Measurements from ENCODE around the gene POU2F2. TPM values are rescaled to one million over a fixed set of nuclear protein-coding genes. Genes with fewer than 3 reads are reported as not detected.

POU2F2 gene
- total and polyA plus RNA-seq, 2 donors (not counting 3 experiments of a cell fraction or from before 2014, with no cell fraction given) = 4.0 to 4.1 TPM

- intact Hi-C loops (cut with micrococcal nuclease) = no loop called here
- Histone ChIP-seq H3K27me3 (ENCODE audit: control insufficient read depth in 2 of 2, insufficient read depth in 2 of 2, low read length in 2 of 2) (peaks cover 21 to 26% of the 10 kb centered on the region in 2 experiments), H3K27ac (ENCODE audit: insufficient read depth, low read depth, low read length) (no peak overlapping the region), H3K9me3 (replicated peaks; ENCODE audit: control insufficient read depth, insufficient read depth, low read length) (no peaks in the 10 kb centered on the region), H2AFZ (ENCODE audit: low read depth, low read length) (no peak overlapping the region), H3K4me1 (ENCODE audit: control insufficient read depth, extremely low read depth, insufficient read depth, low read length) (no peaks in the 10 kb centered on the region), H3K79me2 (ENCODE audit: control insufficient read depth, insufficient read depth, low read length) (no peaks in the 10 kb centered on the region), H3K4me2 (ENCODE audit: insufficient read depth, low read length) (no peak overlapping the region), H4K20me1 (replicated peaks; ENCODE audit: control insufficient read depth, extremely low read depth, insufficient read depth, low read length) (no peaks in the 10 kb centered on the region), H3K9ac (replicated peaks; ENCODE audit: extremely low read depth, insufficient read depth, low read length) (no peak overlapping the region), H3K4me3 (replicated peaks in 1 of 3; ENCODE audit: insufficient read depth in 1 of 3, low read depth in 1 of 3, low read length in 3 of 3) (no peak overlapping the region), H3K36me3 (ENCODE audit: control insufficient read depth in 2 of 2, extremely low read depth in 1 of 2, insufficient read depth in 2 of 2, low read length in 2 of 2) (no peaks in the 10 kb centered on the region), H3K9me1 (replicated peaks; ENCODE audit: control insufficient read depth, extremely low read depth, insufficient read depth, low read length) (no peaks in the 10 kb centered on the region)
- BruUV-seq (replicated peaks) = no TSS peak
- TF ChIP-seq CTCF (IDR thresholded peaks at IDR 0.05; ENCODE audit: extremely low read depth in 1 of 2, insufficient read depth in 1 of 2, low read depth in 1 of 2, low read length in 2 of 2) (no peak), EZH2 (IDR thresholded peaks at IDR 0.05; ENCODE audit: borderline replicate concordance, low read depth, low read length, severe bottlenecking) (no peak), FOS (IDR thresholded peaks at IDR 0.05; ENCODE audit: borderline replicate concordance, insufficient read depth, low read length) (no peak), POLR2A (IDR thresholded peaks at IDR 0.05; ENCODE audit: low read depth, low read length) (no peak), MAX (IDR thresholded peaks at IDR 0.05; ENCODE audit: insufficient read depth, insufficient read length) (no peak), JUN (IDR thresholded peaks at IDR 0.05; ENCODE audit: borderline replicate concordance, insufficient read depth, insufficient read length, low read depth) (no peak), POLR2AphosphoS5 (IDR thresholded peaks at IDR 0.05; ENCODE audit: insufficient read depth, low read depth, low read length) (no peak), MYC (IDR thresholded peaks at IDR 0.05; ENCODE audit: low read depth, low read length) (no peak), GATA2 (IDR thresholded peaks at IDR 0.05; ENCODE audit: insufficient read depth, insufficient read length, low read depth, low read length) (no peak)
- DNase-seq (ENCODE audit: low read depth, low spot score) = no peak
- CTCF ChIA-PET = interaction anchor here (0.6 to 1.4 kb wide), 3 partner anchors 11 to 237 kb away, joined by 3 to 6 read pairs (median 3); partner anchors contain the start of genes PAFAH1B3 and ZNF574
- POLR2A ChIA-PET = no interaction called here
- no peak for FAIRE-seq
- dilution Hi-C loops (cut with MboI; ENCODE audit: extremely low pct_ligation_motif_present, low sequenced_read_pairs) = no loop called here
These were observed 67.2 kb downstream of the POU2F2 start for GRCh38 chr19:42065051-42065450.
